Endothelial cell (in vitro differentiated cells): ENCODE results near the gene FBXO47. TPM values are rescaled to one million over a fixed set of nuclear protein-coding genes. Genes with fewer than 3 reads are reported as not detected.
A peak's percentile ranks its signal among the peaks of the same experiment; 100 is the strongest.
"Not testable (repeated sequence)": the region's sequence is repeated elsewhere in the genome, so short reads cannot be mapped to it uniquely, and the experiment has no call there.

ENCODE experiments used
- DNase-seq: peaks from one replicate; pipeline ENCODE4 v3.0.0; 2021; ENCODE audit warnings: low spot score
- H3K27ac Mint-ChIP-seq: one replicate; pipeline ENCODE4 v1.8.0; 2021; ENCODE audit warnings: mixed read lengths, inconsistent platforms; ENCODE audit not compliant: unreplicated experiment
- H3K27me3 Mint-ChIP-seq: one replicate; pipeline ENCODE4 v1.8.0; 2021; ENCODE audit warnings: mild to moderate bottlenecking, moderate library complexity, mixed read lengths, inconsistent platforms; ENCODE audit not compliant: unreplicated experiment
- H3K36me3 Mint-ChIP-seq: one replicate; pipeline ENCODE4 v1.8.0; 2021; ENCODE audit warnings: mild to moderate bottlenecking, low read depth, mixed read lengths, inconsistent platforms; ENCODE audit not compliant: unreplicated experiment
- H3K4me1 Mint-ChIP-seq: one replicate; pipeline ENCODE4 v1.8.0; 2021; ENCODE audit warnings: mild to moderate bottlenecking, mixed read lengths, inconsistent platforms; ENCODE audit not compliant: unreplicated experiment
- H3K4me3 Mint-ChIP-seq: one replicate; pipeline ENCODE4 v1.8.0; 2021; ENCODE audit warnings: mild to moderate bottlenecking, mixed read lengths, inconsistent platforms; ENCODE audit not compliant: unreplicated experiment
- H3K9me3 Mint-ChIP-seq: one replicate; pipeline ENCODE4 v1.8.0; 2021; ENCODE audit warnings: mixed read lengths, inconsistent platforms; ENCODE audit not compliant: unreplicated experiment
- total RNA-seq: library from RNA; stranded (reverse); fragmentation: NEBNext Ultra II Directional; extraction: Animal tissue kit (Norgen Biotek cat#: 25700); gene quantifications from one replicate; pipeline ENCODE4 v1.2.1, GENCODE V29; 2021; ENCODE audit not compliant: unreplicated experiment
- TF ChIP-seq, protein P1 (sequence below): fragments of 200-600 bp; sonication (generic); IDR thresholded peaks from one replicate; pipeline ENCODE4 v1.5.0; 2021; ENCODE audit warnings: antibody characterized with exemption; ENCODE audit not compliant: unreplicated experiment

Gene FBXO47
- total RNA-seq, 1 donor from 2014 or later = not detected

DNA sequence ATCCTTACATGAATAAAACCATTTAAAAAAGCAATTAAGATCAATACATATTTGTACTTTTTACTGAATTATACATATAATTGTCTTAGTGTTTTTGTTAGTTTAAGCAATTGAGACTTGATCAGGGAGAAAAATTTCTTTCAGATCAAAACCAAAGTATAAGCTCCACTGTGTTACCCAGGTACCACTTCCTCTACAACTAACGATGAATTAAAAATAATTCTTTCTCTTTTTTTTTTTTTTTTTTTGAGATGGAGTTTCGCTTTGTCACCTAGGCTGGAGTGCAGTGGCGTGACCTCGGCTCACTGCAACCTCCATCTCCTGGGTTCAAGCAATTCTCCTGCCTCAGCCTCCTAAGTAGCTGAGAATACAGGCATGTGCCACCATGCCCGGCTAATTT is 6.8 kb downstream of the FBXO47 start:
- DNase-seq = no peak

DNA sequence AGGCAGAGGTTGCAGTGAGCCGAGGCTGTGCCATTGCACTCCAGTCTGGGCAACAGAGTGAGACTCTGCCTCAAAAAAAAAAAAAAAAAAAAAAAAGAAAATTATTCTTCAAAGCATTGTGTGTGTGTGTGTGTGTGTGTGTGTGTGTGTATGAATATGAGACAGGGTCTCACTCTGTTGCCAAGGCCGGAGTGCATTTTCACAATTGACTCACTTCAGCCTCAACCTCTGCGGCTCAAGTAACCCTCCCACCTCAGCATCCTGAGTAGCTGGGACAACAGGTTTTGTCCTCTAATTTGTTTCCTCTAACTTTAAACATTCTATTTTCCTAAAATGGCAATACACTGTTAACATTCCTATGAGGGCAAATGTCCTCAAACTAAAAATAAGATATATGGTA is 7.7 kb downstream of the FBXO47 start:
- Mint-ChIP-seq H3K27me3 (peaks cover 2% of the 10 kb centered on the region), H3K4me3 (no peak overlapping the region), H3K36me3 (no peaks in the 10 kb centered on the region), H3K4me1 (peaks cover 4% of the 10 kb centered on the region), H3K27ac (no peak overlapping the region), H3K9me3 (no peaks in the 10 kb centered on the region)
- no peak for DNase-seq
- TF ChIP-seq, protein P1, sequence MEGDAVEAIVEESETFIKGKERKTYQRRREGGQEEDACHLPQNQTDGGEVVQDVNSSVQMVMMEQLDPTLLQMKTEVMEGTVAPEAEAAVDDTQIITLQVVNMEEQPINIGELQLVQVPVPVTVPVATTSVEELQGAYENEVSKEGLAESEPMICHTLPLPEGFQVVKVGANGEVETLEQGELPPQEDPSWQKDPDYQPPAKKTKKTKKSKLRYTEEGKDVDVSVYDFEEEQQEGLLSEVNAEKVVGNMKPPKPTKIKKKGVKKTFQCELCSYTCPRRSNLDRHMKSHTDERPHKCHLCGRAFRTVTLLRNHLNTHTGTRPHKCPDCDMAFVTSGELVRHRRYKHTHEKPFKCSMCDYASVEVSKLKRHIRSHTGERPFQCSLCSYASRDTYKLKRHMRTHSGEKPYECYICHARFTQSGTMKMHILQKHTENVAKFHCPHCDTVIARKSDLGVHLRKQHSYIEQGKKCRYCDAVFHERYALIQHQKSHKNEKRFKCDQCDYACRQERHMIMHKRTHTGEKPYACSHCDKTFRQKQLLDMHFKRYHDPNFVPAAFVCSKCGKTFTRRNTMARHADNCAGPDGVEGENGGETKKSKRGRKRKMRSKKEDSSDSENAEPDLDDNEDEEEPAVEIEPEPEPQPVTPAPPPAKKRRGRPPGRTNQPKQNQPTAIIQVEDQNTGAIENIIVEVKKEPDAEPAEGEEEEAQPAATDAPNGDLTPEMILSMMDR = no peak

More for the DNA sequence above, 6.8 kb downstream of the FBXO47 start:
- H3K4me3 Mint-ChIP-seq = no peak overlapping the region
- H3K4me1 Mint-ChIP-seq = peaks cover 4% of the 10 kb centered on the region
- H3K36me3 Mint-ChIP-seq = no peaks in the 10 kb centered on the region
- TF ChIP-seq, protein P1 = no peak
- no peak overlapping the region for H3K27ac Mint-ChIP-seq
- no peaks in the 10 kb centered on the region for H3K9me3 Mint-ChIP-seq
- H3K27me3 Mint-ChIP-seq = peaks cover 2% of the 10 kb centered on the region

GRCh38 chr17:38958756-38959155 is 8.4 kb downstream of the FBXO47 start:
- TF ChIP-seq, protein P1 = no peak
- H3K4me3 Mint-ChIP-seq = no peak overlapping the region
- peaks cover 4% of the 10 kb centered on the region for H3K4me1 Mint-ChIP-seq
- no peak overlapping the region for H3K27ac Mint-ChIP-seq
- no peaks in the 10 kb centered on the region for H3K9me3 Mint-ChIP-seq
- peaks cover 2% of the 10 kb centered on the region for H3K27me3 Mint-ChIP-seq
- H3K36me3 Mint-ChIP-seq = no peaks in the 10 kb centered on the region
- DNase-seq = no peak

GRCh38 chr17:38958326-38958725 is 8.9 kb downstream of the FBXO47 start:
- Mint-ChIP-seq H3K9me3 (no peaks in the 10 kb centered on the region), H3K4me3 (no peak overlapping the region), H3K27ac (peak overlapping the region; percentile 70), H3K36me3 (no peaks in the 10 kb centered on the region), H3K27me3 (peaks cover 2% of the 10 kb centered on the region), H3K4me1 (peaks cover 4% of the 10 kb centered on the region)
- TF ChIP-seq, protein P1 = no peak
- DNase-seq = no peak

DNA sequence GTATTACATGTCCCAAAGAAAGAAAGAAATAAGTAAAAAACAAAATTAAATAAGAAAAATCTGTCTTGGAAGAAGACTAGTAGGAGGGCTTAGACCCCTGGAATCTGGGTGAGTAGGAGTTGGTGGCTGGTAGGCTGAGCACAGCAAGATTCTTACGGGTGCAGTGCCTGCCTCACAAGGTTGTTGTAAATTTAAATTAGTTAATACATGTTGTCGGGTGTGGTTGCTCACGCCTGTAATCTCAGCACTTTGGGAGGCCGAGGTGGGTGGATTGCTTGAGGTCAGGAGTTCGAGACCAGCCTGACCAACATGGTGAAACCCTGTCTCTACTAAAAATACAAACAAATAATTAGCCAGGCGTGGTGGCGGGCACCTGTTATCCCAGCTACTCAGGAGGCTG is 13.4 kb downstream of the FBXO47 start:
- not testable (repeated sequence) for DNase-seq, H3K4me3 Mint-ChIP-seq, H3K27me3 Mint-ChIP-seq, H3K27ac Mint-ChIP-seq, H3K9me3 Mint-ChIP-seq, H3K4me1 Mint-ChIP-seq, H3K36me3 Mint-ChIP-seq

DNA sequence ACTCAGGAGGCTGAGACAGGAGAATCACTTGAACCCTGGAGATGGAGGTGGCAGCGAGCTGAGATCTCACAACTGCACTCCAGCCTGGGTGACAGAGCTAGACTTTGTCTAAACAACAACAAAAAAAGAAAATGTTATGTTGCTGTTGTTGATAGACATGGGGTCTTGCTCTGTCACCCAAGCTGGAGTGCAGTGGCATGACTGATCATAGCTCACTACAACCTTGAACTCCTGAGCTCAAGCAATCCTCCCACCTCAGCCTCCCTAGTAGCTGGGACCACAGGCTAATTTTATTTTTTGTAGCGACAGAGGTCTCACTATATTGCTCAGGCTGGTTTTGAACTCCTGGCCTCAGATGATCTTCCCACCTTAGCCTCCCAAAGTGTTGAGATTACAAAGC is 20.0 kb downstream of the FBXO47 start:
- Mint-ChIP-seq H3K4me3 (no peak overlapping the region), H3K4me1 (no peaks in the 10 kb centered on the region), H3K27me3 (no peaks in the 10 kb centered on the region), H3K36me3 (no peaks in the 10 kb centered on the region), H3K27ac (no peak overlapping the region), H3K9me3 (no peaks in the 10 kb centered on the region)
- no peak for DNase-seq
- TF ChIP-seq, protein P1 = no peak
